Testis (tissue), 2 donors: Measurements from ENCODE around the gene NEU1.

Experiments used
- CTCF ChIP-seq, 3 experiments: fragments of 450-650 bp in 2 of 3; fragments of 200-600 bp in 1 of 3; sonication (generic) in 1 of 3; IDR thresholded peaks; one replicate each; pipeline ENCODE4 v1.5.1; 2016 to 2019; ENCODE audit warnings: antibody characterized with exemption in 3 of 3, mild to moderate bottlenecking in 2 of 3, moderate library complexity in 1 of 3
- POLR2A ChIP-seq: fragments of 450-650 bp; IDR thresholded peaks from one replicate; pipeline ENCODE4 v1.6.1; 2017; ENCODE audit warnings: antibody characterized with exemption, mild to moderate bottlenecking, moderate library complexity

GRCh38 chr6:31831350-31832215 lies 31.0 kb downstream of the NEU1 start:
- no peak for TF ChIP-seq CTCF (IDR thresholded peaks at IDR 0.05)
- no peak for TF ChIP-seq POLR2A
